Measurements from ENCODE around the gene SOAT2. TPM values are rescaled to one million over a fixed set of nuclear protein-coding genes. Genes with fewer than 3 reads are reported as not detected.

The SOAT2 gene
- total and polyA plus RNA-seq, 2 donors (not counting 3 experiments of a cell fraction or from before 2014, with no cell fraction given): not detected

DNA sequence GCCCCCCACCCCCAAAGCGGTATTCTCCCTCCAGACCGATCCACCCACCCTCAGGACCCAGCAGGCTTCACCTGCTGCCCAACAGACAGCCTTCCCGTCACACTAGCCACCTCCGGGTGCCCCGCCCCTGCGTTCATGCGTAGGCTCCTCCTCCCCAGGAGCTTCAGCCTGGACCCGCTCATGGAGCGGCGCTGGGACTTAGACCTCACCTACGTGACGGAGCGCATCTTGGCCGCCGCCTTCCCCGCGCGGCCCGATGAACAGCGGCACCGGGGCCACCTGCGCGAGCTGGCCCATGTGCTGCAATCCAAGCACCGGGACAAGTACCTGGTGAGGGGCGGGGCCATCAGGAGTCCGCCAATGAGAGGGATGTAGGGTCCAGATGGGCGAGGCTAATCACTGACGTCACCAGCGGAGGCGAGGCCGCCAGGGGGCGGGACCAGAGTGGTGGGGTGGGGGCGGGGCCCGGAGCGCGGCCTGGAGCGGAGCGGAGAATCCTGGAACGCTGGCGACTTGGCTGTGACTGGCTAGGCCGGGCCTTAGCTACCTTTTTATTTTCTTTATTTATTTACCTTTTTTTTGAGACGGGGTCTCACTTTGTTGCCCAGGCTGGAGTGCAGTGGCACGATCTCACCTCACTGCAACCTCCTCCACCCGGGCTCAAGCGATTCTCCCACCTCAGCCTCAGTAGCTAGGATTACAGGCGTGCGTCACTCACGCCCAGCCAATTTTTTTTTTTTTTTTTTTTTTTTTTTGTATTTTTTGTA, 49.0 kb upstream of the SOAT2 start:
- Histone ChIP-seq H3K27ac (ENCODE audit: insufficient read depth, low read depth, low read length) (no peak overlapping the region), H3K9me1 (replicated peaks; ENCODE audit: control insufficient read depth, extremely low read depth, insufficient read depth, low read length) (no peaks in the 10 kb centered on the region), H3K79me2 (ENCODE audit: control insufficient read depth, insufficient read depth, low read length) (peaks cover 15% of the 10 kb centered on the region), H2AFZ (ENCODE audit: low read depth, low read length) (peak overlapping the region; percentile 53), H4K20me1 (replicated peaks; ENCODE audit: control insufficient read depth, extremely low read depth, insufficient read depth, low read length) (no peaks in the 10 kb centered on the region), H3K36me3 (ENCODE audit: control insufficient read depth in 2 of 2, extremely low read depth in 1 of 2, insufficient read depth in 2 of 2, low read length in 2 of 2) (peaks cover 0 to 28% of the 10 kb centered on the region in 2 experiments), H3K4me3 (replicated peaks in 1 of 3; ENCODE audit: insufficient read depth in 1 of 3, low read depth in 1 of 3, low read length in 3 of 3) (peak overlapping the region in 2 of 3 experiments; percentile 16 to 37), H3K4me2 (ENCODE audit: insufficient read depth, low read length) (peak overlapping the region; percentile 41), H3K9ac (replicated peaks; ENCODE audit: extremely low read depth, insufficient read depth, low read length) (no peak overlapping the region), H3K4me1 (ENCODE audit: control insufficient read depth, extremely low read depth, insufficient read depth, low read length) (peaks cover 42% of the 10 kb centered on the region), H3K27me3 (ENCODE audit: control insufficient read depth in 2 of 2, insufficient read depth in 2 of 2, low read length in 2 of 2) (no peaks in the 10 kb centered on the region), H3K9me3 (replicated peaks; ENCODE audit: control insufficient read depth, insufficient read depth, low read length) (no peaks in the 10 kb centered on the region)
- ChIA-PET POLR2A (interaction anchor here (0.7 to 1.0 kb wide), 3 partner anchors 13 to 325 kb away, joined by 3 to 9 read pairs (median 3); no protein-coding TSS in a partner anchor), CTCF (interaction anchor here (0.6 to 5.2 kb wide), 11 partner anchors 9 to 565 kb away, joined by 3 to 79 read pairs (median 4); partner anchors contain the start of genes AAAS and EIF4B)
- FAIRE-seq: peak; percentile 93
- TF ChIP-seq, protein P1, sequence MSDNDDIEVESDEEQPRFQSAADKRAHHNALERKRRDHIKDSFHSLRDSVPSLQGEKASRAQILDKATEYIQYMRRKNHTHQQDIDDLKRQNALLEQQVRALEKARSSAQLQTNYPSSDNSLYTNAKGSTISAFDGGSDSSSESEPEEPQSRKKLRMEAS (IDR thresholded peaks at IDR 0.05; ENCODE audit: insufficient read depth, insufficient read length): no peak
- TF ChIP-seq GATA2 (IDR thresholded peaks at IDR 0.05; ENCODE audit: insufficient read depth, insufficient read length, low read depth, low read length): no peak
- TF ChIP-seq JUN (IDR thresholded peaks at IDR 0.05; ENCODE audit: borderline replicate concordance, insufficient read depth, insufficient read length, low read depth): no peak
- peak; percentile 60 for TF ChIP-seq POLR2A (IDR thresholded peaks at IDR 0.05; ENCODE audit: low read depth, low read length)
- peak; percentile 57 for TF ChIP-seq POLR2AphosphoS5 (IDR thresholded peaks at IDR 0.05; ENCODE audit: insufficient read depth, low read depth, low read length)
- intact Hi-C loops (cut with micrococcal nuclease) (loop anchor here (1.0 to 5.0 kb wide), 2 partner anchors 25 to 43 kb away; partner anchors contain the start of genes IGFBP6 and SPRYD3), dilution Hi-C loops (cut with MboI; ENCODE audit: extremely low pct_ligation_motif_present, low sequenced_read_pairs) (no loop called here)
- peak; percentile 90 for DNase-seq (ENCODE audit: low read depth, low spot score)
- BruUV-seq (replicated peaks): no TSS peak

All from endothelial cell of umbilical vein (primary cell).